Measurements from ENCODE around the gene SFXN3.

Gene SFXN3

GRCh38 chr10:101053516-101053915 is 22.5 kb downstream of the SFXN3 start:
- Histone ChIP-seq H3K9me2 (replicated peaks; ENCODE audit: insufficient read depth, low read length) (no peaks in the 10 kb centered on the region), H3K4me3 (ENCODE audit: low read length) (no peak overlapping the region), H3K4me1 (ENCODE audit: low read length) (peaks cover 10% of the 10 kb centered on the region), H3K27ac (ENCODE audit: low read length) (no peak overlapping the region), H3K9ac (ENCODE audit: low read length) (no peak overlapping the region), H3K36me3 (replicated peaks; ENCODE audit: insufficient read depth, low read length) (no peaks in the 10 kb centered on the region), H3K4me2 (ENCODE audit: low read depth, low read length) (no peak overlapping the region), H2AFZ (ENCODE audit: low read length) (no peak overlapping the region), H3K79me2 (ENCODE audit: low read length) (peaks cover 28% of the 10 kb centered on the region), H3K9me3 (replicated peaks; ENCODE audit: insufficient read depth, low read length) (no peaks in the 10 kb centered on the region), H4K20me1 (ENCODE audit: insufficient read depth, low read length) (no peaks in the 10 kb centered on the region), H3F3A (ENCODE audit: insufficient read depth, low read length) (peaks cover 11% of the 10 kb centered on the region), H3K27me3 (replicated peaks; ENCODE audit: insufficient read depth, low read length) (peaks cover 15% of the 10 kb centered on the region)
- no peak for DNase-seq
- no peak for TF ChIP-seq EZH2 (optimal IDR thresholded peaks at IDR 0.05; ENCODE audit: low read depth, low read length)
- no peak for TF ChIP-seq CTCF (IDR thresholded peaks at IDR 0.05; ENCODE audit: low read length)
- TF ChIP-seq EZH2phosphoT487 (IDR thresholded peaks at IDR 0.05; ENCODE audit: low read length) = no peak

DNA sequence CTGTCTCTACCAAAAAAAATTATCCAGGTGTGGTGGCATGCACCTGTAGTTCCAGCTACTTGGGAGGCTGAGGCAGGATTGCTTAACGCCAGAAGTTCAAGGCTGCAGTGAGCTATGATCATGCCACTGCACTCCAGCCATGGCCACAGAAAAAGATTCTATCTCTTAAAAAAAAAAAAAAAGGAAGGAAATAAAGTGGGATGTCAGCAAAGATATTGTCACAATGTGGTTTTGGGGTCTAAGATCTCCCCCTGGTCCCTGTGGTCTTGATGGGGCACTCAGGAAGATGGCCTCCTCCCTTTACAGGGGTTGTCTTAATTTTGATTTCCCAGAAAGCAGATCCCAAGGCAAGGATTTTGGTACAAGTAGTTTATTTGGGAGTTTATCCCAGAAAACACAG is 23.3 kb downstream of the SFXN3 start:
- H2AFZ ChIP-seq (ENCODE audit: low read length) = no peak overlapping the region
- no peaks in the 10 kb centered on the region for H3K9me3 ChIP-seq (replicated peaks; ENCODE audit: insufficient read depth, low read length)
- no peaks in the 10 kb centered on the region for H4K20me1 ChIP-seq (ENCODE audit: insufficient read depth, low read length)
- peaks cover 11% of the 10 kb centered on the region for H3F3A ChIP-seq (ENCODE audit: insufficient read depth, low read length)
- H3K79me2 ChIP-seq (ENCODE audit: low read length) = peaks cover 34% of the 10 kb centered on the region
- H3K4me1 ChIP-seq (ENCODE audit: low read length) = peaks cover 15% of the 10 kb centered on the region
- no peak overlapping the region for H3K4me3 ChIP-seq (ENCODE audit: low read length)
- TF ChIP-seq CTCF (IDR thresholded peaks at IDR 0.05; ENCODE audit: low read length) = no peak
- no peak for TF ChIP-seq EZH2 (optimal IDR thresholded peaks at IDR 0.05; ENCODE audit: low read depth, low read length)
- no peak for TF ChIP-seq EZH2phosphoT487 (IDR thresholded peaks at IDR 0.05; ENCODE audit: low read length)
- H3K9me2 ChIP-seq (replicated peaks; ENCODE audit: insufficient read depth, low read length) = no peaks in the 10 kb centered on the region
- H3K27ac ChIP-seq (ENCODE audit: low read length) = no peak overlapping the region
- no peak for DNase-seq
- H3K4me2 ChIP-seq (ENCODE audit: low read depth, low read length) = no peak overlapping the region
- H3K27me3 ChIP-seq (replicated peaks; ENCODE audit: insufficient read depth, low read length) = peaks cover 6% of the 10 kb centered on the region
- H3K9ac ChIP-seq (ENCODE audit: low read length) = no peak overlapping the region
- H3K36me3 ChIP-seq (replicated peaks; ENCODE audit: insufficient read depth, low read length) = no peaks in the 10 kb centered on the region

GRCh38 chr10:101054876-101055275 is 23.8 kb downstream of the SFXN3 start:
- Histone ChIP-seq H3K27me3 (replicated peaks; ENCODE audit: insufficient read depth, low read length) (peaks cover 1% of the 10 kb centered on the region; the same call in 1 of the 2 replicates), H3K4me2 (ENCODE audit: low read depth, low read length) (no peak overlapping the region), H3K79me2 (ENCODE audit: low read length) (peaks cover 39% of the 10 kb centered on the region), H3K9ac (ENCODE audit: low read length) (no peak overlapping the region), H3K9me2 (replicated peaks; ENCODE audit: insufficient read depth, low read length) (no peaks in the 10 kb centered on the region), H3K4me1 (ENCODE audit: low read length) (peaks cover 21% of the 10 kb centered on the region), H3F3A (ENCODE audit: insufficient read depth, low read length) (peaks cover 11% of the 10 kb centered on the region), H3K36me3 (replicated peaks; ENCODE audit: insufficient read depth, low read length) (no peaks in the 10 kb centered on the region), H3K4me3 (ENCODE audit: low read length) (no peak overlapping the region), H4K20me1 (ENCODE audit: insufficient read depth, low read length) (no peaks in the 10 kb centered on the region), H2AFZ (ENCODE audit: low read length) (no peak overlapping the region), H3K9me3 (replicated peaks; ENCODE audit: insufficient read depth, low read length) (no peaks in the 10 kb centered on the region), H3K27ac (ENCODE audit: low read length) (no peak overlapping the region)
- no peak for DNase-seq
- no peak for TF ChIP-seq CTCF (IDR thresholded peaks at IDR 0.05; ENCODE audit: low read length)
- TF ChIP-seq EZH2phosphoT487 (IDR thresholded peaks at IDR 0.05; ENCODE audit: low read length) = no peak
- TF ChIP-seq EZH2 (optimal IDR thresholded peaks at IDR 0.05; ENCODE audit: low read depth, low read length) = no peak
